HEK293 (cell line): ENCODE data around the gene DLG2.

ENCODE experiments used
- CTCF ChIA-PET: fragments of 350-600 bp; formaldehyde crosslinking; extraction: SDS; loops from one replicate; lab custom pipeline; 2021; ENCODE audit warnings: antibody characterized with exemption; lab: Yijun Ruan, JAX
- POLR2A ChIA-PET: fragments of 300-600 bp; formaldehyde crosslinking; extraction: SDS; loops from one replicate; lab custom pipeline; 2020; ENCODE audit warnings: antibody characterized with exemption, inconsistent platforms; lab: Yijun Ruan, JAX
- H3K27ac ChIP-seq: fragments of 200-500 bp; sonication (Bioruptor generic); 2 replicates; pipeline ENCODE4 v1.5.1; 2014; ENCODE audit warnings: low read depth, low read length, control low read depth, inconsistent platforms; ENCODE audit errors: extremely low read depth
- H3K36me3 ChIP-seq, 2 experiments: fragments of 200-500 bp in 1 of 2; sonication (Bioruptor generic) in 1 of 2; 1 replicate in 1 of 2; 2 replicates in 1 of 2; pipeline ENCODE4 v1.5.1; 2014 to 2017; ENCODE audit warnings: inconsistent platforms in 2 of 2, low read length in 2 of 2; ENCODE audit not compliant: control insufficient read depth in 2 of 2, insufficient read depth in 1 of 2
- H3K4me1 ChIP-seq: fragments of 200-500 bp; sonication (Bioruptor generic); 2 replicates; pipeline ENCODE4 v1.5.1; 2014; ENCODE audit warnings: mild to moderate bottlenecking, low read length, inconsistent platforms; ENCODE audit not compliant: control insufficient read depth, insufficient read depth
- H3K4me3 ChIP-seq: 2 replicates; pipeline ENCODE4 v1.5.1; 2011; ENCODE audit warnings: low read depth, mild to moderate bottlenecking, control low read depth, low read length, moderate library complexity
- H3K9me3 ChIP-seq: fragments of 200-500 bp; sonication (Bioruptor generic); 2 replicates; pipeline ENCODE4 v1.5.1; 2014; ENCODE audit warnings: low read depth, low read length, inconsistent platforms; ENCODE audit not compliant: control insufficient read depth, insufficient read depth
- KLF16 ChIP-seq: fragments of 450-650 bp; formaldehyde crosslinking; IDR thresholded peaks from 2 replicates; pipeline ENCODE4 v1.5.1; 2017; ENCODE audit warnings: missing biosample characterization, missing genetic modification characterization
- PRDM10 ChIP-seq: fragments of 450-650 bp; formaldehyde crosslinking; IDR thresholded peaks from 2 replicates; pipeline ENCODE4 v1.5.1; 2016; ENCODE audit warnings: missing biosample characterization, missing genetic modification characterization
- PRDM6 ChIP-seq: fragments of 450-650 bp; formaldehyde crosslinking; IDR thresholded peaks from 2 replicates; pipeline ENCODE4 v1.5.1; 2017; ENCODE audit warnings: missing biosample characterization, missing genetic modification characterization
- SALL2 ChIP-seq: fragments of 450-650 bp; formaldehyde crosslinking; IDR thresholded peaks from 2 replicates; pipeline ENCODE4 v1.5.0; 2017; ENCODE audit warnings: missing biosample characterization, mild to moderate bottlenecking, missing genetic modification characterization, borderline replicate concordance
- TSHZ1 ChIP-seq: fragments of 450-650 bp; formaldehyde crosslinking; IDR thresholded peaks from 2 replicates; pipeline ENCODE4 v1.5.1; 2016; ENCODE audit warnings: missing biosample characterization, missing genetic modification characterization, borderline replicate concordance
- ZBTB26 ChIP-seq: fragments of 450-650 bp; formaldehyde crosslinking; optimal IDR thresholded peaks from 2 replicates; pipeline ENCODE3; 2016; ENCODE audit warnings: missing biosample characterization, mild to moderate bottlenecking, missing genetic modification characterization
- ZNF366 ChIP-seq: fragments of 450-650 bp; formaldehyde crosslinking; conservative IDR thresholded peaks from 2 replicates; pipeline ENCODE4 v1.5.1; 2016; ENCODE audit warnings: missing biosample characterization, missing genetic modification characterization
- ZNF571 ChIP-seq: fragments of 450-650 bp; formaldehyde crosslinking; IDR thresholded peaks from 2 replicates; pipeline ENCODE4 v1.5.0; 2017; ENCODE audit warnings: missing biosample characterization, missing genetic modification characterization
- ZNF692 ChIP-seq: fragments of 450-650 bp; formaldehyde crosslinking; IDR thresholded peaks from 2 replicates; pipeline ENCODE4 v1.5.1; 2016; ENCODE audit warnings: missing biosample characterization, missing genetic modification characterization
- ZSCAN4 ChIP-seq: fragments of 450-650 bp; formaldehyde crosslinking; IDR thresholded peaks from 2 replicates; pipeline ENCODE4 v1.5.1; 2017; ENCODE audit warnings: missing biosample characterization, missing genetic modification characterization

DLG2 gene

GRCh38 chr11:85525686-85526085 lies 101.5 kb downstream of the DLG2 start:
- Histone ChIP-seq H3K36me3 (no peaks in the 10 kb centered on the region), H3K4me1 (no peaks in the 10 kb centered on the region), H3K9me3 (no peaks in the 10 kb centered on the region), H3K4me3 (no peak overlapping the region), H3K27ac (no peak overlapping the region)
- no peak for TF ChIP-seq SALL2 (tag by site-specific recombination)
- no peak for TF ChIP-seq PRDM6
- TF ChIP-seq ZBTB26 (tag by site-specific recombination), result no peak
- ChIA-PET POLR2A (no interaction called here), CTCF (no interaction called here)

- POLR2A ChIA-PET, result no interaction called here
- H3K27ac ChIP-seq, result no peak overlapping the region
- CTCF ChIA-PET, result no interaction called here
- TF ChIP-seq ZSCAN4 (no peak), KLF16 (tag by site-specific recombination) (no peak)
- no peaks in the 10 kb centered on the region for H3K36me3 ChIP-seq
- H3K9me3 ChIP-seq, result no peaks in the 10 kb centered on the region
- no peak overlapping the region for H3K4me3 ChIP-seq
- H3K4me1 ChIP-seq, result no peaks in the 10 kb centered on the region
Observed at GRCh38 chr11:85517272-85517671, 109.9 kb downstream of the DLG2 start.

GRCh38 chr11:85495918-85496317 lies 131.2 kb downstream of the DLG2 start:
- H3K4me1 ChIP-seq, result no peaks in the 10 kb centered on the region
- CTCF ChIA-PET, result no interaction called here
- no peaks in the 10 kb centered on the region for H3K9me3 ChIP-seq
- TF ChIP-seq TSHZ1, result no peak
- TF ChIP-seq PRDM10 (tag by site-specific recombination), result no peak
- TF ChIP-seq ZNF366 (tag by site-specific recombination), result no peak
- no peak for TF ChIP-seq ZNF571 (tag by site-specific recombination)
- no peak for TF ChIP-seq ZNF692 (tag by site-specific recombination)
- H3K4me3 ChIP-seq, result no peak overlapping the region
- H3K27ac ChIP-seq, result no peak overlapping the region
- H3K36me3 ChIP-seq, result no peaks in the 10 kb centered on the region
- POLR2A ChIA-PET, result no interaction called here
